ENCODE measurements around the gene PITPNC1.
"Not testable (repeated sequence)": the region's sequence is repeated elsewhere in the genome, so short reads cannot be mapped to it uniquely, and the experiment has no call there.

Gene PITPNC1

DNA sequence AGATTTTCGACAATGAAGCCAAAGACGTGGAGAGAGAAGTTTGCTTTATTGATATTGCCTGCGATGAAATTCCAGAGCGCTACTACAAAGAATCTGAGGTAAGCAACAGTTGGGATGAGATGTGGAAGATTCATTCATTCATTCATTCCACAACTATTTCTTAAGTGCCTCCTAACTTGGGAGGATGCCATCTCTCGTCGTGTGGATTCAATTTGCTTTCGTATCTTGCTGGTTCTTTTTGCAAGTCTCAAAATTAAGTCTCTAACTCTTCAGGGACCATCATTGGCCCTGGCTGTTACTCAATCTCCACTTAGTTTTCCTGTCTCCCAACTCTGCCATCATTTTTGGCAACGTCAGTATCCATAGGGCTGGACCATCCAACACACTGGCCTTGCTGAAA, 255.1 kb downstream of the PITPNC1 start:
- no peak for DNase-seq

- no peak for DNase-seq
Measured at GRCh38 chr17:67633751-67634211, 256.7 kb downstream of the PITPNC1 start.

- no peak for DNase-seq
Measured at GRCh38 chr17:67635681-67636080, 258.6 kb downstream of the PITPNC1 start.

DNA sequence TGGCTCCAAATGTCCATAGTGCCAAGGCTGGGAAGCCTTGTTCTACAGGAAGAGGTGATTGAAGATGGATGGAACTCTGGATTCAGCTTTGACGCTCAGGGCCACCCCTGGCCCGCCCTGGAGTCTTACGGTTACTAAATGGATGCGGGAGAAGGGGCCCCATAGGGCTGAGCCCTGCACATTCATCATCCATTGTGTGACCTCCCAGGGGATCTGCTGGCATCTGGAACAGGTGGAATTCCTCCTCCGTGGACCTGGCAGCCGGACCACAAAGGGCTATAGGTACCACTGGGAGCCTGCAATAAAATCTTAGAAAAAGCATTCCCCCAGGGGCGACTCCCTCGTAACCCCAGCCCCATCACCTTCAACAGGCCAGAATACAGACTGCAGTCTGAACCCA, 259.2 kb downstream of the PITPNC1 start:
- no peak for DNase-seq

DNA sequence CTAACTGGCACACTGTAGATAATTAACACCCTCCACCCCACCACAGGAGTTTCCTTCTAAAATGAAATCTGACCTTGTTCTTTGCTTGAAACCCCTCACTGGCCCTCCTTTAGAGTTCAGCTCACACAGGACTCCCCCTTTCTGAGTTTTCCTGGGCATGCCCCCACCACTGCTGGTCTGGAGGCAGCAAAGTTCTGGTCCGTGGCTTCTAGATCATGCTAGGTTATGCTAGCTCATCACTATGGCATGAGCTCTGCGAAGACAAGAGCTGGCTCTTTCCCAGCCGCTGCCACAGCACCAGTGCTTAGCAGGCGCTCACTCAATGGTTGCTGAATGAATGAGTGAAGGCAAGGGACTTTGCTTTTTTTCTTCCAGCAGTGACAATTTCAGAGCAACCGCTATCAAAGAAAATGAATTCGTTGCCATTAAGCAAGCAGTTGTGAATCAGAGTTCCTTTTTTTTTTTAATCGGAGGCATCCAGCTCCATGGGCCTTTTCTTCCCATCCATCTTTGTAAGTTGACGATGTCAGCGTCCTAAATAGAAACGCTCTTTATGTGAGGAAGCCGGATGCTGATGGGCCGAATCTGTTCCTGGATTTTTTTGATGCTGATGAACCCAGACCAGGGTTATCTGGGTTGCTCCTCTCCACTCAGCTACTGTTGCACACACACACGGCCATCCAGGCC, 259.9 kb downstream of the PITPNC1 start:
- DNase-seq, result no peak

DNA sequence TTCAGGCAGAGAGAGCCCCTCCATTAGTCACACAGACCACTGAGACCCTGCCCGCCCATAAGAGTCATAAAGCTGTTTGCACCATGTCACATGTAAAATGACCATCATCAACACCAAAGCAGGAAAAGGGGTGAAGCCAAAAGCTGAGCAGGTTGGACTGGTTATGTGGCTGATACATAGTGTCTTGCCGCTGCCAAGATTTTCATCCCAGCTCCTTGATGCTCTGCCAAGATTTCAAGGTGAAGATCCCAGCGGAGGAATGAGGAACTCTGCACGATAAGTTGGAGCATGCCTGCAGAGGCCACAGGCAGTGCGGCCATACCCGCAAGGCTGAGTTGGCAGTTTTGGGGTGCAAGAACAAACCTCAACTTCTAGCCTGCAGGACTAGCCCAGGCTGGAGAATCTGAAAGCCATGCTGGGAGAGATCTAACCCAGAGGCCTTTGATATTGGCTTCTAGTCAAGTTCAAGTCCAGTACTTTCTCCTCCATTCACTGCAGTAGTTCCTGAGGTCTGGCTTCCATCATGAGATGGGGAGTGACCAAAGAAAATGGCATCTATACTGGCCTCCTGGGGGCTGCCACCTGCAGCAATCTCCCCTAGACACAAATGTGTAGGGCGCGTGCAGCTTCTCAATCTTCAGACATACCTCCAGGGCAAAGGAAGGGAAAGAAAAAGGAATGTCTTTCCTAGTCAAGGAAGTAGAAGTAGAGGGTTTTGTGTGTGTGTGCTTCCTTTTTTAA, 261.0 kb downstream of the PITPNC1 start:
- DNase-seq, result no peak

- no peak for DNase-seq
Measured at GRCh38 chr17:67638871-67639270, 261.8 kb downstream of the PITPNC1 start.

DNA sequence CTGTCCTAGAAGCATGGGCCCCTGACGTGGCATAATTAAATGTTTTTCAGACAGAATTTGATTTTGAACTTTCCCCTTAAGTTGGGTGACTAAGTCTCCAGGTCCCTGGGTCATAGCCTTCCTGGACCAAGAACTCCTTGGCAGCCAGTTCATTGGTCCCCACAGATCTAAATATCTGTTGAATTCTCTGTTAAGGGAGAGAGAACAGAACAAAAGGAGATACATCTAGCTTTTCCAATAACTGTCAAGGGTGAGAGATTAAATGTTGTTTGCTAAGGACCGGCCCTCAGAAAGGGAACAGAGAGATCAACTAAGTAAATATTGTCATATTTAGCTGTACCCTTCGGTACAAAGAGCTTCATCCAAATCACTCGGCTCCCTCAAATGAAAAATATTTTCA, 262.5 kb downstream of the PITPNC1 start:
- no peak for DNase-seq

DNA sequence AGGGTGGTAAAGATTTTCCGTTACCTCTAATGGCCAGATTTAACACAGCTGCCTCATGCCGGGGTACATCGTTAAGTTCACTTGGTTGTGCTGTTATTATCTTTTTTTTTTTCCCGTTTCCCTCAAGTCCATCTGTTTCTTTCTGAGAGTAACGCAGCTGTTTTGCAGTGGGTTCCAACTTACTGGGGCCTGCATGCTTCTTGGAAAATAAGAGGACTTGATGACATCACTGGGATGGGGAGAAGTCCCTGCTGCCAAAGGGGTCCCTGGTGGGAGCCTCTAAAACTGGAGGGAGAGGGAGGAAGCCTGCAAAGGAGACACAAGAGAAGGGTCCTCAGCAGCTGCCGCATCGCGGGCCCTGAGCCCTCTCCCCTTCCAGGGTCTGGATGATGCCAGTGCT, 262.9 kb downstream of the PITPNC1 start:
- no peak for DNase-seq

- DNase-seq, result no peak
Measured at GRCh38 chr17:67642488-67642887, 265.4 kb downstream of the PITPNC1 start.

GRCh38 chr17:67644061-67644460, 267.0 kb downstream of the PITPNC1 start:
- no peak for DNase-seq

DNA sequence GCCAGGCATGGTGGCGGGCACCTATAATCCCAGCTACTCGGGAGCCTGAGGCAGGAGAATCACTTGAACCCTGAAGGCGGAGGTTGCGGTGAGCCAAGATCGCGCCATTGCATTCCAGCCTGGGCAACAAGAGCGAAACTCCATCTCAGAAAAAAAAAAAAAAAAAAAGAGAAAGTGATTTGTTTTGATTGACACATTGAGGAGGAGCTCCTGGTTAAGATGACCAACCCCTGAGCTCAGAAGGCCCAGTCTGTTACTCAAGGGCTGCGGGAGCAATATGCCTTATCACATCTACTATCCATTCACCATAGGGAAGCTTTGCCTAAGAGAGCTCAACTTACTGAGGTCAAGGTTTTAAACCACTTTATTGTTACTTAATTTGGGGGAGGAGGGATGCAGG, 268.1 kb downstream of the PITPNC1 start:
- DNase-seq, result not testable (repeated sequence)

DNA sequence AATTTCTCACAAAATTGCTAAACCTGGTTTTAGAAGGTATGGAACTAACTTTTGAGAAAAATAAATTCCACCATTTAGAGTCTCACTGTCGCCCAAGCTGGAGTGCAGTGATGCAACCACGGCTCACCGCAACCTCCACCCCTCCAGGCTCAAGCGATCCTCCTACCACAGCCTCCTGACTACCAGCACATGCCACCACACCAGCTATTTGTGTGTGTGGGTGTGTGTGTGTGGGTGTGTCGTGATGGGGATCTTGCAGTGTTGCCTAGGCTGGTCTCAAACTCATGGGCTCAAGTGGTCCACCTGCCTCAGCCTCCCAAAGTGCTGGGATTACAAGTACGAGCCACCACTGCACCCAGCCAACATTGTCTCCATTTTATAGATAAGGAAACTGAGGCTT, 269.4 kb downstream of the PITPNC1 start:
- DNase-seq, result no peak

- DNase-seq, result no peak
Measured at GRCh38 chr17:67647482-67647881, 270.4 kb downstream of the PITPNC1 start.

GRCh38 chr17:67648032-67648905, 271.2 kb downstream of the PITPNC1 start:
- no peak for DNase-seq

- DNase-seq, result not testable (repeated sequence)
Measured at GRCh38 chr17:67648906-67649295, 271.8 kb downstream of the PITPNC1 start.

- no peak for DNase-seq
Measured at GRCh38 chr17:67649891-67650290, 272.8 kb downstream of the PITPNC1 start.

GRCh38 chr17:67651218-67651579, 274.1 kb downstream of the PITPNC1 start:
- not testable (repeated sequence) for DNase-seq

DNA sequence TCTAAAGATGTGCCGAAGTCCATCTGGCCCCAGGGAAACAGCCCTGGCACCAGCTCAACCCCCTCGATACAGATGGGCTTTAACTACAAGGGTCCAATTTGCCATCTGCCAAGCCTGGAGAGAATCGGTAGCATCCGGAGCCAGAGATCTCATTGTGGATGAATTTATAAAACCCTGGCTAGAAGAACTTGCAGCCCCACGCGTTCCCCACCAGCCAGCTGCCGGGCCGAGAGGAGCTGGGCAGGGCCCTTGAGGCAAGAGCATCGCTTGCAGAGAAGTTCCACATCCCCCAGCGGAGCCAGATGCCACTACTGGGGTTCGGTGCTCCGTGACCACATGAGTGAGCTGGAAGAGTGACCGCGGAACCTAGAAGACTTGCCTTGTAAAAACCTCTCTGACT, 275.4 kb downstream of the PITPNC1 start:
- no peak for DNase-seq

GRCh38 chr17:67655478-67656148, 278.5 kb downstream of the PITPNC1 start:
- no peak for DNase-seq

- no peak for DNase-seq
Measured at GRCh38 chr17:67656494-67657203, 279.6 kb downstream of the PITPNC1 start.

DNA sequence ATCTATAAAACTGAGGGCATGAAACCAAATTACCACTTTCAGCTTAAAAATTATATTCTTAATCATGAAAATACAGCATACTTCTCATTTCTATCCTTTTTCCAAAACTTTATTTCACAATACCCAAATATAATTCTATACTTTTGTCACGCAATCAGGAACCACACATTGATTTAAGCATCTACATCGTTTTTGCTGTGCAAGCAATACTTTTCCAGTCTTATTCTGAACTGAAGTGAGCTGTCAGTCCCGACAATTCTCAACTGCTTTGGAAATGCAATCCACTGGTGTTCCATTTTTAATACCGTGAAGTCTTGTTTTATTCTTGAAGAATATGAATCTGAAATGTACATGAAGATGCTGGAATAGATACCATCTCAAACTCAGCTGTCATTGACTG, 280.5 kb downstream of the PITPNC1 start:
- DNase-seq, result no peak

Data from activated CD8-positive, alpha-beta memory T cell treated with anti-CD3 and anti-CD28 coated beads for 24 hours (primary cell).